ENCODE data around the gene CTBP1.

- TF ChIP-seq CTCF (IDR thresholded peaks at IDR 0.05): no peak
- TF ChIP-seq EZH2 (IDR thresholded peaks at IDR 0.05; ENCODE audit: borderline replicate concordance, insufficient read depth, low read depth, low read length, poor library complexity, severe bottlenecking): no peak
These were observed 3.9 kb downstream of the CTBP1 start for GRCh38 chr4:1244978-1245471.
